Measurements from ENCODE around the gene ARHGEF12.

- TF ChIP-seq CTCF (IDR thresholded peaks at IDR 0.05; ENCODE audit: low read depth, low read length) (no peak), EZH2phosphoT487 (IDR thresholded peaks at IDR 0.05; ENCODE audit: low read depth) (no peak)
These were observed 135.8 kb downstream of the ARHGEF12 start for GRCh38 chr11:120471994-120472393.

Data from OCI-LY3 (cell line).